ENCODE results near the gene AADACL2. TPM values are rescaled to one million over a fixed set of nuclear protein-coding genes. Genes with fewer than 3 reads are reported as not detected.

AADACL2 gene
- total RNA-seq, 4 donors from 2014 or later = 59.1 to 79.7 (median 75.6) TPM

DNA sequence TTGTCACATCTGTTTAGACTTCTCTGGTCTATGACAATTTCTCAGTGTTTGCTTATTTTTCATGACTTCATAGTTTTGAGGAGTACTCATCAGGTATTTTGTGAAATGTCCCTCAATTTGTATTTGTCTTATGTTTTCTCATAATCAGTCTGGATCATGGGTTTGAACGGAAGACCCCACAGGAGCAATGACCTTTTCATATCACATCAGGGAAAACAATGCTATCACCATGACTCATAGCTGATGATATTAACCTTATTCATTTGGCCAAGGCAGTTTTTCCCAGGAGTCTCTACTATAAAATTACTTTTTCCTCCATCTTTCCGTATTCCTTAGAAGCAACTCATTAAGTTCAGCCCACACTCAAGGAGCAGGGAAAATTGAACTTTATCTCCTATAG, 32.7 kb downstream of the AADACL2 start:
- TF ChIP-seq, protein P1, sequence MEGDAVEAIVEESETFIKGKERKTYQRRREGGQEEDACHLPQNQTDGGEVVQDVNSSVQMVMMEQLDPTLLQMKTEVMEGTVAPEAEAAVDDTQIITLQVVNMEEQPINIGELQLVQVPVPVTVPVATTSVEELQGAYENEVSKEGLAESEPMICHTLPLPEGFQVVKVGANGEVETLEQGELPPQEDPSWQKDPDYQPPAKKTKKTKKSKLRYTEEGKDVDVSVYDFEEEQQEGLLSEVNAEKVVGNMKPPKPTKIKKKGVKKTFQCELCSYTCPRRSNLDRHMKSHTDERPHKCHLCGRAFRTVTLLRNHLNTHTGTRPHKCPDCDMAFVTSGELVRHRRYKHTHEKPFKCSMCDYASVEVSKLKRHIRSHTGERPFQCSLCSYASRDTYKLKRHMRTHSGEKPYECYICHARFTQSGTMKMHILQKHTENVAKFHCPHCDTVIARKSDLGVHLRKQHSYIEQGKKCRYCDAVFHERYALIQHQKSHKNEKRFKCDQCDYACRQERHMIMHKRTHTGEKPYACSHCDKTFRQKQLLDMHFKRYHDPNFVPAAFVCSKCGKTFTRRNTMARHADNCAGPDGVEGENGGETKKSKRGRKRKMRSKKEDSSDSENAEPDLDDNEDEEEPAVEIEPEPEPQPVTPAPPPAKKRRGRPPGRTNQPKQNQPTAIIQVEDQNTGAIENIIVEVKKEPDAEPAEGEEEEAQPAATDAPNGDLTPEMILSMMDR (IDR thresholded peaks at IDR 0.05) = no peak
- TF ChIP-seq POLR2A (IDR thresholded peaks at IDR 0.05) = no peak
- DNase-seq (ENCODE audit: low spot score in 2 of 2) = no peak
- intact Hi-C loops (cut with DNase I; ENCODE audit: low total_unique reads) = no loop called here
- WGBS, 2 donors = 71 to 73% methylated on average over 2 of the region's 2 CpGs
- no peak overlapping the region for H3K4me3 ChIP-seq (ENCODE audit: low read depth, poor library complexity, severe bottlenecking)

DNA sequence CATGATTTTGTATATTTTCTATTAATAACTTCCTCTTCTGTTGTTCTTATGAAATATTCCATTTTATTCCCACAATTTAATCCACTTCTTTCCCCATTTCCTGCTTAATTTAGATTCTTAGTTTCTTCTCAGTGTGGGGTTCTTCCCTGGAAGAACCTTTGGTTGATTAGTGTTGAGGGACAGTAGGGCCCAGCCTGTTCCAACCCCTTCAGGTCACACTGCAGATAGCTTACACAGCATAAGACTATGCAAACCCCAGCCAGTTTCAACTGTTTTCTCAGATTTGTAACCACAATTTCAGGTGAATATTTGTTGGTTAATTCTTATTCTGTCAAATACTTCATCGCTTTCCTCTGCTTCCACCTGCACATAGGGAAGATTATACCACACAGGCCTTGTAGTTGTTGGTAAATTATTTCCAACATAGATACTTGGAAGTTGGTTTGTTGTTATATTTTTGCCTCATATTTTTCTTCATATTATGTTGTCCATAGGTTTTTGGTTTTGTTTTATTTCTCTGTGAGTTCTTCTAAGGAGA, 34.7 kb downstream of the AADACL2 start:
- TF ChIP-seq, protein P1 (IDR thresholded peaks at IDR 0.05) = no peak
- TF ChIP-seq POLR2A (IDR thresholded peaks at IDR 0.05) = no peak
- DNase-seq (ENCODE audit: low spot score in 2 of 2) = no peak
- no peak overlapping the region for H3K4me3 ChIP-seq (ENCODE audit: low read depth, poor library complexity, severe bottlenecking)
- 91 to 95% methylated on average over 1 of the region's 1 CpG for WGBS, 2 donors
- intact Hi-C loops (cut with DNase I; ENCODE audit: low total_unique reads) = no loop called here

DNA sequence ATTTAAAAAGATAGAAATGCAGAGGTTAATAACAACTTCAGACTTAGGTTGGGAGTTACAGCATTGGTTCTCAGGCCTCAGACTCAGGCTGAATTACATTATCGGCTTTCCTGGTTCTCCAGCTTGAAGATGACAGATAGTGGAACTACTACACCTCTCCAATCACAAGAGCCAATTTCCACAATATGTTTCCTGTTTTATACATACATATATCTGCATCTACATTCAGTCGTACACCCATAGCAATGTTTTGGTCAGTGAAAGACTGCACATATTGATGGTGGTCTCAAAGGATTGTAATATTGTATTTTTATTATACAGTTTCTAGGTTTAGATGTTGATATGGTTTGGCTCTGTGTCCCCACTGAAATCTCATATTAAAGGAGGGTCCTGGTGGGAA, 35.4 kb downstream of the AADACL2 start:
- intact Hi-C loops (cut with DNase I; ENCODE audit: low total_unique reads) = no loop called here
- no peak for DNase-seq (ENCODE audit: low spot score in 2 of 2)
- 80 to 89% methylated on average over 2 of the region's 2 CpGs for WGBS, 2 donors
- no peak overlapping the region for H3K4me3 ChIP-seq (ENCODE audit: low read depth, poor library complexity, severe bottlenecking)
- no peak for TF ChIP-seq POLR2A (IDR thresholded peaks at IDR 0.05)
- TF ChIP-seq, protein P1 (IDR thresholded peaks at IDR 0.05) = no peak

DNA sequence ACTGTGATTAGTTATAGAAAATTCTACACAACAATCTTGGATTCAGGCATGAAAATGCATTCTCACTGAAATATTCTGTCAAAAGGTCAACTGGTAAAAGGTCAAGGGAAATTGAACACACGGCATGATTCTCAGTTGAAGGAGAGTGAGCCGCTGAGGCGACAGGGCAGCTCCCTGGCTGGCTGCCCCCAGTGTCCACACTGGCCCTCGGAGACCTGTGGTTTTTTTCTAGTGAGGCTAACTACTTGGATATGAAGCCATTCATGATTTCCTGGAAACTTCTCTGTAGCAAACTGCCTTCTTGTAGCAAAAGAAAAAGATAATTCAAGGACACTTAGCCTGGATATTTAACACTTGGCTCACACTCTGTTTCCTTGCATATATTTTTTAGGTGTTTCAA, 37.2 kb downstream of the AADACL2 start:
- no peak overlapping the region for H3K4me3 ChIP-seq (ENCODE audit: low read depth, poor library complexity, severe bottlenecking)
- no peak for TF ChIP-seq POLR2A (IDR thresholded peaks at IDR 0.05)
- TF ChIP-seq, protein P1 (IDR thresholded peaks at IDR 0.05) = no peak
- WGBS, 2 donors = 19 to 42% methylated on average over 4 of the region's 4 CpGs
- intact Hi-C loops (cut with DNase I; ENCODE audit: low total_unique reads) = no loop called here
- DNase-seq (ENCODE audit: low spot score in 2 of 2) = no peak

DNA sequence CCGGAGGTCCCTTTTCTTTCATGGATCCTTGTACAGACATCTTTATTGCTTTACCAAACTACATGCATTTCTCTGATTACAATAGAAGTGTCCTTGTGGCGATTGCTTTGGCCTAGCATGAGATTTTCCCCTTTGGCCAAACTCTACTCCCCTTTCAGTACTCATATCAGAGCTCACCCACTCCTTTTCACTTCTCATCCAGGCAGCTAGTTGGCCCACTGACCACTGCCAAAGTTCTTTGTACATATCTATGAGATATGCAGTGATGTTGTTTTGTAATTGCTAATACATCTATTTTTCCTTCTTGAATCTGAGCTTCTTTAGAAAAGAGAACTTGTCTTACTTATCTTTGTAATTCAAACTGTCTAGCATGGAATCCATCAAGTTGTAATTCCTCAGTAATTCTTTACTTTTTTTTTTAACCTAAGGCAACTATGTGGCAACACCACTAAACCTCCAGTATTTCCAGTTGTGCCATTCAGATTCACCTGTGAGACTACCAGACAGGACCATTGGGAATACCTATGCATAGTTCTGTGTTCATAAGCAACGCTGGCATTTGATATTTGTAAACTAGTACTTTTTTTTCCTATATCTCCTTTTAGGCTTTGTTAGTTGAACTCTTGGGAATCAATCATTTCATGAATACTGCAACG, 39.2 kb downstream of the AADACL2 start:
- WGBS, 2 donors = 90% methylated on average over 4 of the region's 4 CpGs
- DNase-seq (ENCODE audit: low spot score in 2 of 2) = no peak
- TF ChIP-seq POLR2A (IDR thresholded peaks at IDR 0.05) = no peak
- TF ChIP-seq, protein P1 (IDR thresholded peaks at IDR 0.05) = no peak
- intact Hi-C loops (cut with DNase I; ENCODE audit: low total_unique reads) = no loop called here
- no peak overlapping the region for H3K4me3 ChIP-seq (ENCODE audit: low read depth, poor library complexity, severe bottlenecking)

DNA sequence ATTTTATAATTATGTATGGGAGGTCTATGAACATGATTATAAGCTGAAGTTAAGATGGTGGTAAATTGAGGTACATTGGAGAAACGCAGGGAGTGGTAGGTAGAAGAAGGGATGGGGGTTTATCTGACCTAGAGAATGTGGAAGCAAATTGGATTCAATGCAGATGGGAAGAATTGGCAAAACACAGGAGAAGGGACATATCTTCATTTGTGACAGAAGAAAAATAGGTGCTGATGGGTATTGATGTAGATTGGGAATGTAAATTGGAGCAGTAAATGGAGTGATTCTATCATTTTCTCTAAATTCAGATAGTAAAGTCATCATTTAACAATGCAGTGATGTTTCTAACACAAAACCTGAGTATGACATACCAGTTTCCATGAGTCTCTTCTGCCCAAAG, 40.5 kb downstream of the AADACL2 start:
- intact Hi-C loops (cut with DNase I; ENCODE audit: low total_unique reads) = no loop called here
- WGBS, 2 donors = 89 to 90% methylated on average over 1 of the region's 1 CpG
- no peak for DNase-seq (ENCODE audit: low spot score in 2 of 2)
- H3K4me3 ChIP-seq (ENCODE audit: low read depth, poor library complexity, severe bottlenecking) = no peak overlapping the region
- TF ChIP-seq, protein P1 (IDR thresholded peaks at IDR 0.05) = no peak
- TF ChIP-seq POLR2A (IDR thresholded peaks at IDR 0.05) = no peak

All from lower leg skin (tissue), 4 donors.